SK-N-MC (cell line): ENCODE data around the gene MRPL40.

Experiments used
- EZH2 ChIP-seq: fragments of 200-600 bp; sonication (generic); IDR thresholded peaks from one replicate; pipeline ENCODE4 v1.6.1; 2017; ENCODE audit warnings: antibody characterized with exemption
- POLR2AphosphoS5 ChIP-seq: IDR thresholded peaks from 2 replicates; pipeline ENCODE4 v1.6.1; 2012; ENCODE audit warnings: mild to moderate bottlenecking, low read depth, low read length, borderline replicate concordance

DNA sequence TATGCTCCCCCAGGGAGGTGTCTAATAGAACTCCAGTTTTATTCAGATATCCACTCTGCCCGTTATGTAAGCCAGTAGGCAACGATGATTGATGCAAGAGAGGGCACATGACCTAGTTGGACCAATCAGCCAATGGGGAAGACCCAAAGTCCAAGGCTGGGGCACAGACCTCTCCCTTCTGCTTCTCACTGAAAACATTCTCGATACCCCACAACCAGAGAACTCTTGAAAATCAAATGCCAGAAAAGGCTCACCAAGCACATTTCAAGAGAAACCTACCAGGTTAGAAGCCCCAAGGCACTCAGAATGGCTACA is 8.2 kb upstream of the MRPL40 start:
- TF ChIP-seq EZH2 (no peak), POLR2AphosphoS5 (no peak)
